Ishikawa (cell line): ENCODE measurements around the gene SLC16A12.
A peak's percentile ranks its signal among the peaks of the same experiment; 100 is the strongest.

Experiments
- CEBPB ChIP-seq: IDR thresholded peaks from 2 replicates; pipeline ENCODE4 v1.6.1; 2012
- CREB1 ChIP-seq: IDR thresholded peaks from 2 replicates; pipeline ENCODE4 v1.6.1; 2012; ENCODE audit warnings: low read depth
- EGR1 ChIP-seq: IDR thresholded peaks from 2 replicates; pipeline ENCODE4 v1.6.1; 2012
- EP300 ChIP-seq: IDR thresholded peaks from 2 replicates; pipeline ENCODE4 v1.6.1; 2012; ENCODE audit warnings: borderline replicate concordance
- FOXM1 ChIP-seq: IDR thresholded peaks from 2 replicates; pipeline ENCODE4 v1.6.1; 2012; ENCODE audit warnings: low read depth, borderline replicate concordance
- NFIC ChIP-seq: IDR thresholded peaks from 2 replicates; pipeline ENCODE4 v1.6.1; 2012
- RAD21 ChIP-seq: IDR thresholded peaks from 2 replicates; pipeline ENCODE4 v1.6.1; 2012; ENCODE audit warnings: low read depth
- TAF1 ChIP-seq: IDR thresholded peaks from 2 replicates; pipeline ENCODE4 v1.6.1; 2012; ENCODE audit warnings: low read depth, mild to moderate bottlenecking
- TCF12 ChIP-seq: IDR thresholded peaks from 2 replicates; pipeline ENCODE4 v1.6.1; 2012; ENCODE audit warnings: low read depth
- TEAD4 ChIP-seq: IDR thresholded peaks from 2 replicates; pipeline ENCODE4 v1.6.1; 2012
- USF1 ChIP-seq: IDR thresholded peaks from 2 replicates; pipeline ENCODE4 v1.6.1; 2012
- YY1 ChIP-seq: IDR thresholded peaks from 2 replicates; pipeline ENCODE4 v1.6.1; 2012; ENCODE audit warnings: low read depth
- ZBTB7A ChIP-seq: IDR thresholded peaks from 2 replicates; pipeline ENCODE4 v1.6.1; 2012; ENCODE audit warnings: low read depth
- TF ChIP-seq, protein P1 (sequence below): IDR thresholded peaks from 2 replicates; pipeline ENCODE4 v1.6.1; 2012
- TF ChIP-seq, protein P2 (sequence below): IDR thresholded peaks from 2 replicates; pipeline ENCODE4 v1.6.1; 2012; ENCODE audit warnings: low read depth, mild to moderate bottlenecking

SLC16A12 gene

GRCh38 chr10:89442289-89442688 lies 93.1 kb downstream of the SLC16A12 start:
- TF ChIP-seq, protein P1, sequence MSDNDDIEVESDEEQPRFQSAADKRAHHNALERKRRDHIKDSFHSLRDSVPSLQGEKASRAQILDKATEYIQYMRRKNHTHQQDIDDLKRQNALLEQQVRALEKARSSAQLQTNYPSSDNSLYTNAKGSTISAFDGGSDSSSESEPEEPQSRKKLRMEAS: no peak
- TF ChIP-seq USF1 (no peak), EP300 (no peak), FOXM1 (no peak), NFIC (no peak), CEBPB (no peak), ZBTB7A (no peak), CREB1 (no peak), TCF12 (no peak), RAD21 (no peak), EGR1 (no peak), TAF1 (no peak), YY1 (no peak), TEAD4 (no peak)
- TF ChIP-seq, protein P2, sequence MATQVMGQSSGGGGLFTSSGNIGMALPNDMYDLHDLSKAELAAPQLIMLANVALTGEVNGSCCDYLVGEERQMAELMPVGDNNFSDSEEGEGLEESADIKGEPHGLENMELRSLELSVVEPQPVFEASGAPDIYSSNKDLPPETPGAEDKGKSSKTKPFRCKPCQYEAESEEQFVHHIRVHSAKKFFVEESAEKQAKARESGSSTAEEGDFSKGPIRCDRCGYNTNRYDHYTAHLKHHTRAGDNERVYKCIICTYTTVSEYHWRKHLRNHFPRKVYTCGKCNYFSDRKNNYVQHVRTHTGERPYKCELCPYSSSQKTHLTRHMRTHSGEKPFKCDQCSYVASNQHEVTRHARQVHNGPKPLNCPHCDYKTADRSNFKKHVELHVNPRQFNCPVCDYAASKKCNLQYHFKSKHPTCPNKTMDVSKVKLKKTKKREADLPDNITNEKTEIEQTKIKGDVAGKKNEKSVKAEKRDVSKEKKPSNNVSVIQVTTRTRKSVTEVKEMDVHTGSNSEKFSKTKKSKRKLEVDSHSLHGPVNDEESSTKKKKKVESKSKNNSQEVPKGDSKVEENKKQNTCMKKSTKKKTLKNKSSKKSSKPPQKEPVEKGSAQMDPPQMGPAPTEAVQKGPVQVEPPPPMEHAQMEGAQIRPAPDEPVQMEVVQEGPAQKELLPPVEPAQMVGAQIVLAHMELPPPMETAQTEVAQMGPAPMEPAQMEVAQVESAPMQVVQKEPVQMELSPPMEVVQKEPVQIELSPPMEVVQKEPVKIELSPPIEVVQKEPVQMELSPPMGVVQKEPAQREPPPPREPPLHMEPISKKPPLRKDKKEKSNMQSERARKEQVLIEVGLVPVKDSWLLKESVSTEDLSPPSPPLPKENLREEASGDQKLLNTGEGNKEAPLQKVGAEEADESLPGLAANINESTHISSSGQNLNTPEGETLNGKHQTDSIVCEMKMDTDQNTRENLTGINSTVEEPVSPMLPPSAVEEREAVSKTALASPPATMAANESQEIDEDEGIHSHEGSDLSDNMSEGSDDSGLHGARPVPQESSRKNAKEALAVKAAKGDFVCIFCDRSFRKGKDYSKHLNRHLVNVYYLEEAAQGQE: no peak

- TF ChIP-seq TCF12 (no peak), NFIC (peak; percentile 64), EGR1 (0 out of 2 replicates have a peak, but pooled peaks have one; percentile 1)
Measured at GRCh38 chr10:89440226-89441009, 95.0 kb downstream of the SLC16A12 start.

DNA sequence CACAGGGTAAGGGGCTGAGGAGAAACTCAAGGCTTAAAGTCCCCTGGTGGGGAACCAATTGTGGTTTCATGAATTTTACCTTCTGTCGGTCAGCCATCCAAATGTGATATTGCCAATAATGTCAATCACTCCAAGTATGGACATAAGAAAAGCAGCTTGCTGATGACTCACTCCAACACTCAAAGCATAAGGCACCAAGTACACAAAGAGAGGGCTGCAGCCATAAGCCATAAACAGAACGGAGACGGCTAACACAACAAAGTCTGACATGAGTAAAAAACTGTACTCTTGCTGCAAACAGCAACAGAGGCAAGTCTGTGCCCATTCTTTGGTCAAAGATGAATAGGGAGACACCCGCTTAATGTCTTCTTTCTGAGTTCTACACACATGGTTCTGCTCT lies 96.9 kb downstream of the SLC16A12 start:
- no peak for TF ChIP-seq TAF1
- no peak for TF ChIP-seq EGR1
- no peak for TF ChIP-seq TEAD4
- TF ChIP-seq TCF12: no peak
- TF ChIP-seq RAD21: no peak
- TF ChIP-seq CEBPB: no peak
- no peak for TF ChIP-seq USF1
- no peak for TF ChIP-seq EP300

DNA sequence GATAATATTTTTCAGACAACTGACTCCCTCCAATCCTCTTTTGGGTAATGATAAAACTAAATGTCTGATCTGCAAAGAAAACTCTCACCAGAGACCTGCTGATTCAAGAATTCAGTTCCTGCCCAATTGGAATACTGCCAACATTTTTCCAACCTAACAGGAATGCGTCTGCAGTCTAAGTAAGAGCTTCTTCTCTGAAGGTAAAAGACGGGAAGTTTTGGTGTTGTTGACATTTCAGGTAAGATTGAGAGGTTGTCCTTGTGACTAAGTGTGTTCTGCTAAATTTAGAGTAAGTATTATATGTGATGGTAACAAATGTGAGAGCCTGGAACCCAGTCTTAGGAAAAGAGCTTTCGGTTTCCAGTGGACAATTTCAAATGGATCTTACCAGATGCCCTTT lies 103.4 kb downstream of the SLC16A12 start:
- TF ChIP-seq NFIC: peak; percentile 97
- TF ChIP-seq TEAD4: peak; percentile 93
- peak; percentile 44; the same call in 1 of the 2 replicates for TF ChIP-seq FOXM1
- peak; percentile 9; the same call in 1 of the 2 replicates for TF ChIP-seq RAD21
- TF ChIP-seq, protein P1: peak; percentile 41; the same call in 1 of the 2 replicates
- peak; percentile 76 for TF ChIP-seq EP300
- TF ChIP-seq, protein P2: no peak
- TF ChIP-seq TAF1: no peak; the same call in 1 of the 2 replicates
- TF ChIP-seq TCF12: peak; percentile 59

GRCh38 chr10:89428877-89429276 lies 106.5 kb downstream of the SLC16A12 start:
- TF ChIP-seq ZBTB7A (no peak), CEBPB (no peak), TAF1 (no peak)

DNA sequence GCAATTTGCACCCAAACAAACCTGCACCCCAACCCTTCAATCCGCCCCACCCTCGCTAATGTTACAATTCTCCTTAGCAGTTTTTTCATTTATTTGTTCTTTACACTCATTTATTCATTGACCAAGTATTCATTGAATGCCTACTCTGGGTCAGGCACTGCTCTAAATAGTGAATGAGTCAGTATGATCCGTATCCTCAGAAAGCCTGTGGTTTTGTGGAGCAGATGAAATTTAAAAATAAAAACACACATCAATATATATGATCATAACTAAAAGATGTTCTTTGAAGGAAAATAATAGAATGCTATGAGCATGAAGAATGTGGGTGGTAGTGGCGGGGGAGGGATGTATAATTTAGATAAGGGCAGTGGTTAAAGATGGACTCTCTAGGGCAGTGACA lies 107.8 kb downstream of the SLC16A12 start:
- no peak for TF ChIP-seq YY1
- no peak for TF ChIP-seq NFIC
- no peak for TF ChIP-seq USF1
- TF ChIP-seq FOXM1: no peak
- no peak for TF ChIP-seq TCF12
- no peak for TF ChIP-seq EP300
- TF ChIP-seq ZBTB7A: no peak
- no peak for TF ChIP-seq CEBPB
- no peak for TF ChIP-seq CREB1
- TF ChIP-seq RAD21: no peak
- TF ChIP-seq, protein P1: no peak
- TF ChIP-seq TAF1: no peak
- TF ChIP-seq, protein P2: no peak
- TF ChIP-seq TEAD4: no peak
- TF ChIP-seq EGR1: no peak
